ENCODE results near the gene DNAH14. TPM values are rescaled to one million over a fixed set of nuclear protein-coding genes. Genes with fewer than 3 reads are reported as not detected.

Gene DNAH14
- total and polyA plus RNA-seq, 2 of the 13 experiments (the other 11 are each of a cell fraction or from before 2014, with no cell fraction given), result 4.5 to 27.5 TPM

GRCh38 chr1:224929335-224930237 lies at the start of gene DNAH14 (continued):
- peak; percentile 72 for TF ChIP-seq KAT8 (CRISPR knock-in tag; IDR thresholded peaks at IDR 0.05)
- peak; percentile 69; the same call in 1 of the 2 replicates for TF ChIP-seq GFI1 (CRISPR knock-in tag; IDR thresholded peaks at IDR 0.05; ENCODE audit: borderline replicate concordance)
- TF ChIP-seq MTA1 (CRISPR knock-in tag; IDR thresholded peaks at IDR 0.05; ENCODE audit: borderline replicate concordance), result peak; percentile 95
- peak; percentile 78 for TF ChIP-seq HOXA5 (CRISPR knock-in tag; IDR thresholded peaks at IDR 0.05)
- TF ChIP-seq ZFP37 (CRISPR knock-in tag; IDR thresholded peaks at IDR 0.05; ENCODE audit: borderline replicate concordance), result peak; percentile 91; the same call in 1 of the 2 replicates
- no peak for TF ChIP-seq CBX2 (IDR thresholded peaks at IDR 0.05; ENCODE audit: low read depth, low read length)
- peak; percentile 66; the same call in 1 of the 2 replicates for TF ChIP-seq CBX2 (CRISPR knock-in tag; IDR thresholded peaks at IDR 0.05; ENCODE audit: low read depth)
- TF ChIP-seq NFE2L2 (IDR thresholded peaks at IDR 0.05; ENCODE audit: low read length), result no peak
- peak; percentile 71 for TF ChIP-seq ZNF263 (CRISPR knock-in tag; IDR thresholded peaks at IDR 0.05)
- TF ChIP-seq KDM2A (CRISPR knock-in tag; IDR thresholded peaks at IDR 0.05; ENCODE audit: borderline replicate concordance, low read depth), result peak; percentile 94
- TF ChIP-seq ZBTB37 (CRISPR knock-in tag; IDR thresholded peaks at IDR 0.05), result peak; percentile 54; the same call in 1 of the 2 replicates
- no peak for TF ChIP-seq ZKSCAN8 (CRISPR knock-in tag; IDR thresholded peaks at IDR 0.05; ENCODE audit: borderline replicate concordance)
- peak; percentile 96 for TF ChIP-seq ZBTB34 (CRISPR knock-in tag; IDR thresholded peaks at IDR 0.05)
- peak; percentile 88 for TF ChIP-seq HNRNPK (IDR thresholded peaks at IDR 0.05; ENCODE audit: low read depth, low read length, poor library complexity, severe bottlenecking)
- TF ChIP-seq FOXK2 (IDR thresholded peaks at IDR 0.05), result no peak
- TF ChIP-seq ZNF879 (CRISPR knock-in tag; IDR thresholded peaks at IDR 0.05), result 0 out of 2 replicates have a peak, but pooled peaks have one; percentile 79
- 0 out of 2 replicates have a peak, but pooled peaks have one; percentile 69 for TF ChIP-seq YEATS2 (CRISPR knock-in tag; IDR thresholded peaks at IDR 0.05; ENCODE audit: borderline replicate concordance)
- peak; percentile 96 for TF ChIP-seq ZNF784 (CRISPR knock-in tag; IDR thresholded peaks at IDR 0.05; ENCODE audit: borderline replicate concordance)
- TF ChIP-seq TBX2 (CRISPR knock-in tag; IDR thresholded peaks at IDR 0.05; ENCODE audit: borderline replicate concordance), result peak; percentile 93
- no peak for TF ChIP-seq ZNF512 (CRISPR knock-in tag; IDR thresholded peaks at IDR 0.05)
- no peak for TF ChIP-seq HDAC6 (IDR thresholded peaks at IDR 0.05; ENCODE audit: low read depth, low read length)
- peak; percentile 98 for TF ChIP-seq ZNF883 (CRISPR knock-in tag; IDR thresholded peaks at IDR 0.05; ENCODE audit: not compliant biosample characterization)
- no peak for TF ChIP-seq NFKBIZ (CRISPR knock-in tag; IDR thresholded peaks at IDR 0.05)
